Activated CD4-positive, CD25-positive, alpha-beta regulatory T cell treated with anti-CD3 and anti-CD28 coated beads, Interleukin-2, amount 50 U/mL, for 16 hours (primary cell): ENCODE results near the gene FEV.
"Not testable (repeated sequence)": the region's sequence is repeated elsewhere in the genome, so short reads cannot be mapped to it uniquely, and the experiment has no call there.

ENCODE experiments used
- DNase-seq: peaks from one replicate; pipeline ENCODE4 v3.0.0-alpha.2; 2020; ENCODE audit warnings: low read depth, low spot score

Gene FEV

GRCh38 chr2:218944759-218945404 is 40.1 kb downstream of the FEV start:
- no peak for DNase-seq

GRCh38 chr2:218931751-218932150 is 53.2 kb downstream of the FEV start:
- not testable (repeated sequence) for DNase-seq
